HG03460 (cell line): ENCODE data around the gene NBL1.

Source experiments
- ATAC-seq: cut with Tn5 transposase; IDR thresholded peaks from one replicate; pipeline ENCODE4 v1.9.1; 2021; ENCODE audit not compliant: unreplicated experiment

The NBL1 gene

DNA sequence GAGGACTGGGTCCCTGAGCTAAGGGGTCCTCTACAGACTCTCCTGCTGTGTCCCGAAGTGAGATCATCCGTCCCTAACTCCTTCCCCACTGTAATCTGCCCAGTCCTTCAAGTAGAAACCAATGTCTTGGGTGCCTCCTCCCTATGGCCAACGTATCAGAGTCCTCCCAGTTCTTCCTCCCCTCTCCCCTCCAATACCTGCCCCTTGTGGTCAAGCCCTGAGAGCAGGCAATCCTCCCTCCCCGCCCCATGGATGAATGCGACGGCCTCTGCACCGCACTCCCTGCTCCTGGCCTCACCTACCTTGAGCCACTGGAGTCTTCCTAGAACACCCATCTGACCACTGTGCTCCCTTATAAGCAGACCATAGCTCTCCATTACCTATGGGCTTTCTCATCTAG, 51.7 kb downstream of the NBL1 start:
- no peak for ATAC-seq

DNA sequence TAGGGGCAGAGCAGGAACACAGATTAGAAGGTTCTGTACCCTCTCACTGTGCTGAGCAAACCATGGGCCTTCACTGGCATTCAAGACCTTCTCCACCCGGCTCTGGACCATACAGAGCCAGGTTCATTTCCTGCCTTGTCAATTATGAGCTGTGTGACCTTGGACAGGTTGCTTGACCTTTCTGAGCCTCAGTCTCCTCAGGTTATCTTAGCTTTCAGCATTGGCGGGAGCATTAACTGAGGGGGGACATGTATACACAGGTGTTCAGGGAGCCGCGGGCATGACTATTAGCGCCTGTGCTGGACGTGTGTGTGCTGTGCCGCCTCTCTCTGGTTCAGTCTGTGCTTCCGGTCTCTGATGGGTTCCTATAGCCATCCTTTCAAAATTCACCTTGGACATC, 52.7 kb downstream of the NBL1 start:
- ATAC-seq, result no peak

DNA sequence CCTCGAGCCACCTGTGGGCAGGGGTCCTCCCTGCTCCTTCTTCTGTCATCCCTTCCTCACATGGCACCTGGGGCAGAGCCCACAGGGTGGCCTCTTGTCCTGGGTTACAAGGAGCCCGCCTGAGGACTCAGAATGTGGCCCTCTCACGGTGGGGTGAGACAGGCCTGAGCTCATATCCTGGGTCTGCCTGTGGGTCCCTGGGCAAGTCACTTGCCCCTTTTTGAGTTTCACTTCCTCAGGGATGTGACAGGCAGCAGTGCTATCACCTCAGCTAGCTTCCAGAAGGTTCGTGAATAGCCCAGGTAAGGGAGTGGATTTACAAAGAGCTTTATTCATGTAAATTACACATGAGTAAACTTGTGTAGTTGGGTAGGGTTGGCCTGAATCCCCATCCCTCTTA, 54.1 kb downstream of the NBL1 start:
- ATAC-seq, result no peak

DNA sequence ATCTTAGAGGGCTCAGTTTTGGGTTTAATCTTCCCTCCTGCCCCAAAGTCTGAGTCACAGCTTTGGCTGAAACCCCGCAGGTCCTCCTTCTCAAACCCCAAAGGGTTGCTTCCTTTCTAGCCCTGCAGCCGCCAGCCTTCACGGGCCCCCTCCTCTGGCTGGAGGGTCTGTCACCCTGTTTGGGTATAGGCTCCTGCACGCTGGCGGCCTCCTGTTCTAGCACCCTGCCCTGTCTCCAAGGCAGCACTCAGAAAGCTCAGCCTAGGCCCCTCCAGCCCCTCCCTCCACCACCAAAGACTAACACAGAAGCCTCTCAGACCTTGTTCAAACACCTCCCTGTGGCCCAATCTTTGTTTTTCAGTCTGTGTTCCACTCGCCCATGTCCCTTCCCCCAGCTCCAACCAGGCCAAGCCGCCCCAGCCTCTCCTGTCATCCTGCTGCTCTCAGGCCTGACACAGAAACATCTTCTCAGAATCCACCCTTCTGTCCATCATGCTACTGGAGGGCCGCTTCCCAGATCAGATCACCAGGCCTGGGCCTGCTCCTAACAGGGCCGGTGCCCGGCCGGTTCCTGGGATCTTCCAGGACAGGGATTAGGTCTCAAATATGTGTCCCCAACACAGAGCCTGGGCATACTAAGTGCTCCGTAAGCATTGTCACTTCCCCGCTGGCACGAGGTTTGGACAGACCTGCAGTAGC, 56.1 kb downstream of the NBL1 start:
- ATAC-seq, result no peak

DNA sequence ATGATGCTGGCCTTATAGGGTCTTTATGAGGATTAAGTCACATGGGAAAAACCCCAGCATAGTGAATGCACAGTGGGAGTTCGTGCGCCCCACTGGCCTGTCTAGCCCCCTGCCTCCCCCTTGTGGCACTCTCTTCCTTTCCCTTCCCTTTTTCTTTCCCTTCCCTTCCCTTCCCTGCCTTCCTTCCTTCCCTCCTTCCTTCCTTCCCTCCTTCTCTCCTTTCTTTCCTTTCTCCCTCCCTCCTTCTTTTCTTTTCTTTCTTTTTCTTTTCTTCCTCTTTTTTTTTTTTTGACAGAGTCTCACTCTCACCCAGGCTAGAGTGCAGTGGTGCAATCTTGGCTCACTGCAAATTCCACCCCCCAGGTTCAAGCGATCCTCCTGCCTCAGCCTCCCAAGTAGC, 59.2 kb downstream of the NBL1 start:
- ATAC-seq, result no peak

DNA sequence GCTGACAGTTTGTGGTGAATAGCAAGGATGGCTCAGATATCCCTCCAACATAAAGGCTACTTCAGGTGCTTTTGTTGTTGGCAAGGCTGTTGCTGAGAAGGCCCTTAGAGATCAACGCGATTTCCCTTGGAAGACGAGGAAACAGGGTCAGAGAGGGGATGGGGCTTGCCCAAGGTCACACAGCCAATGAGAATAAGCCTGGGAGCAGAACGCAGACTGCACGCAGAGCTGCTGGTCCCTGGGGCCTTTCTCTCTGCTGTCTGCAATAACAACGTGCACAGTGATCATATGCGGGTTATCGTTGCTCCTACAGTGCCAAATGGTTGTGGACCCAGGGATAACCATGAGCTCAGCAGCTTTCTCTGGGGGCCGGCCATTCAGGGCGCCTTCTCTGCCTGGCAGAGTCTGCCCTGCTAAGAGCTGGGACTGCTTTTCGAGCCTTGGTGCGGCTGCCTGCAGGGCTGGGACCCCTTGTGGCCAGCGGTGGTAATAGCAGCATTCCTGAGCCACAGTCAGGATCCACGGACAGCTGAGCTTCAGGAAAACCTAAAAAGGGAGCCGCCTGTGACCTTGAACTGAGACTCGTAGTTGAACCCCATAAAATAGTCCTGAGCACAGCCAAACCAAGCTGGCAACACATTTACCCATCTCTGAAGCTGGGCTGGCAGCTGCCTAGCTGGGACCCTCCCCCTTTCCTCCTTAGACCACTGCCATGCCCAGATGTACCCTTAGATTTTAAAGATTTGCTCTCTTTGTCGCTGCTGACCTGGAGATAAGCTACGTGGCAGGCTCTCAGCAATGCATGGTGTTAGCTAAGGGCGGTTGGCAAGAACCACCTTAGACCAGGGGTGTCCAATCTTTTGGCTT, 60.4 kb downstream of the NBL1 start:
- no peak for ATAC-seq

DNA sequence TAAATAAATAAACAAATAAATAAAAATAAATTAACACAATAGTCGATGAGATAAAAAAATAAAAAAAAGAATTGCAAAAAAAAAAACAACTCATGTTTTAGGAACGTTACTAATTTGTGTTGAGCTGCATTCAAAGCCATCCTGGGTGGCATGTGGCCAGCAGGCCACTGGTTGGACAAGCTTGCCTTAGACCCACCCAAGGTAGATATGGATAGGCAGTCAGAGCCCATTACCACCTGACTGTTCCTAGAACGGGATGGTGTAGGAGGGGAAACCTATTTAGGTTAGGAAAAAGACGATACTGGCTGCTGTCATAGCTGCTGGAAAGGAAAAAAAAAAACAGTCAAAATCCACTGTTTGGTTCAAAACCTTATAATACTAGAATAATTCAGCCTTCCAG, 61.4 kb downstream of the NBL1 start:
- no peak for ATAC-seq

DNA sequence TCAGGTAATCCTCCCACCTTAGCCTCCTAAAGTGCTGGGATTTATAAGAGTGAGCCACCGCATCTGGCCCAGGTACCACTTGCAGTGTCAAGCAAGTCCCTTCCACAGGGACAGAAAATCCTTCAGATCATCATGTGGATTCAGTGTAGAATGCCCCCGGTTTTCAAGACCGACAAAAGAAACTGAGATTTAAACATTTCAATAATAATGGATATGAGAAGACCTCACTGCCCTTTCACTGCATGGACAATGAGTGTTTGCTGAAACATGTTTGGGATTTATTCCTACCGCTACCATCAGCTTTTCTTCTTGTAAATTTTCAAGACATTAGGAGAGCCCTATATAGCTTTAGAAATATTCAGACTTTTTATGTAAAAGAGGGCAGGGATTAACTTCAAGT, 62.0 kb downstream of the NBL1 start:
- no peak for ATAC-seq
